Progenitor cell of endocrine pancreas (in vitro differentiated cells): ENCODE data around the gene TAGLN2. TPM values are rescaled to one million over a fixed set of nuclear protein-coding genes. Genes with fewer than 3 reads are reported as not detected.
A peak's percentile ranks its signal among the peaks of the same experiment; 100 is the strongest.

Source experiments
- DNase-seq: peaks from one replicate; pipeline ENCODE4 v3.0.0; 2021; ENCODE audit warnings: low spot score; ENCODE audit not compliant: unreplicated experiment
- H3K27ac Mint-ChIP-seq: 2 replicates; pipeline ENCODE4 v1.8.0; 2021; ENCODE audit warnings: mild to moderate bottlenecking, moderate library complexity, mixed read lengths
- H3K27me3 Mint-ChIP-seq: 2 replicates; pipeline ENCODE4 v1.8.0; 2021; ENCODE audit warnings: mixed read lengths
- H3K36me3 Mint-ChIP-seq: 2 replicates; pipeline ENCODE4 v1.8.0; 2022; ENCODE audit warnings: mixed read lengths; ENCODE audit not compliant: insufficient read depth
- H3K4me1 Mint-ChIP-seq: 2 replicates; pipeline ENCODE4 v1.8.0; 2021; ENCODE audit warnings: low read depth, mixed read lengths
- H3K4me3 Mint-ChIP-seq: 2 replicates; pipeline ENCODE4 v1.8.0; 2021; ENCODE audit warnings: low read depth, mild to moderate bottlenecking, moderate library complexity, mixed read lengths
- H3K9me3 Mint-ChIP-seq: 2 replicates; pipeline ENCODE4 v1.8.0; 2021; ENCODE audit warnings: low read depth, mixed read lengths
- total RNA-seq: library from RNA; stranded (reverse); gene quantifications from 2 replicates; pipeline ENCODE4 v1.2.1, GENCODE V29; 2021
- TF ChIP-seq, protein P1 (sequence below): fragments of 200-600 bp; sonication (generic); IDR thresholded peaks from one replicate; pipeline ENCODE4 v1.5.0; 2021; ENCODE audit warnings: antibody characterized with exemption, mild to moderate bottlenecking; ENCODE audit not compliant: unreplicated experiment

TAGLN2 gene
- total RNA-seq, 1 donor from 2014 or later: 153 TPM

DNA sequence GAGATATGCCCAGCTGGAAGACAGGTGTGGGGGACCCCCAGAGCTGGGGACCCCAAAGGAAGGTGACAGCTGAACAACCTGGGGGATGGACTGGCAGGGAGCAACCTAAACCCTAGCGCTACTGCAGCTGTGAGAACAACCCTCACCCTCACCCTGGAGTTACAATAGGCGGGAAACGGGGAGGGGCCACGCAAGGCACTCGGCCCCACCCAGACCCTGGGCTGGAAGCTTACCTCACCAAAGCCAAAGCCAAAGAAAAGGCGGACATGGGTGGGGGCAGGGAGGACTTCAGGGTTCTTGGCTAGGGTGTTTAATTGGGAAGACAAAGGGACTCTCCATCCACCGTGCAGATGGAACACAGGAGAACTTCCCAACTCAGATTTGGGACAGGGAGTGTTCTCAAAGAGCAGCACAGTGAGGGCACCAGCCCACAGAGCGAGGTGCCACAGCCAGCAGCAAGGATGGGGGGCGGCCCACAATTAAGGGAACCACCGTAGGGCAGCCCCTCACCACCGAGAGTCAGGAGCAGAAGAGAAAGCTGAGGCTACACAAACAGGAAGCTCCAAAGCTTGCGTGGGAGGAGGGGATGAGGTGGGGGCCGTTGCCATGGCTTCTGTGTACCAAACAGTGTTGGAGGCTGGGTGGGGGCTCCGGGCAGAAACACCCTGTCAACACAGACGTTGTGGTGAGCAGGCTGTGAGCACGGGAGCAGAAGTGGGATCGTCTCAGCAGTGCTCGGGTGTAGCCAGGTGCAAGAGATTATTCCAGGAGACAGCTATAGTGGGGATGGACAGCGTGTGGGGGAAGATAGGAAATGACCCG is 1.9 kb downstream of the TAGLN2 start:
- H3K4me1 Mint-ChIP-seq: peaks cover 38% of the 10 kb centered on the region
- peak overlapping the region; percentile 95 for H3K27ac Mint-ChIP-seq
- TF ChIP-seq, protein P1, sequence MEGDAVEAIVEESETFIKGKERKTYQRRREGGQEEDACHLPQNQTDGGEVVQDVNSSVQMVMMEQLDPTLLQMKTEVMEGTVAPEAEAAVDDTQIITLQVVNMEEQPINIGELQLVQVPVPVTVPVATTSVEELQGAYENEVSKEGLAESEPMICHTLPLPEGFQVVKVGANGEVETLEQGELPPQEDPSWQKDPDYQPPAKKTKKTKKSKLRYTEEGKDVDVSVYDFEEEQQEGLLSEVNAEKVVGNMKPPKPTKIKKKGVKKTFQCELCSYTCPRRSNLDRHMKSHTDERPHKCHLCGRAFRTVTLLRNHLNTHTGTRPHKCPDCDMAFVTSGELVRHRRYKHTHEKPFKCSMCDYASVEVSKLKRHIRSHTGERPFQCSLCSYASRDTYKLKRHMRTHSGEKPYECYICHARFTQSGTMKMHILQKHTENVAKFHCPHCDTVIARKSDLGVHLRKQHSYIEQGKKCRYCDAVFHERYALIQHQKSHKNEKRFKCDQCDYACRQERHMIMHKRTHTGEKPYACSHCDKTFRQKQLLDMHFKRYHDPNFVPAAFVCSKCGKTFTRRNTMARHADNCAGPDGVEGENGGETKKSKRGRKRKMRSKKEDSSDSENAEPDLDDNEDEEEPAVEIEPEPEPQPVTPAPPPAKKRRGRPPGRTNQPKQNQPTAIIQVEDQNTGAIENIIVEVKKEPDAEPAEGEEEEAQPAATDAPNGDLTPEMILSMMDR: no peak
- DNase-seq: peak; percentile 39
- H3K9me3 Mint-ChIP-seq: no peaks in the 10 kb centered on the region
- no peaks in the 10 kb centered on the region for H3K27me3 Mint-ChIP-seq
- peak overlapping the region; percentile 94 for H3K4me3 Mint-ChIP-seq
- peaks cover 18% of the 10 kb centered on the region for H3K36me3 Mint-ChIP-seq

DNA sequence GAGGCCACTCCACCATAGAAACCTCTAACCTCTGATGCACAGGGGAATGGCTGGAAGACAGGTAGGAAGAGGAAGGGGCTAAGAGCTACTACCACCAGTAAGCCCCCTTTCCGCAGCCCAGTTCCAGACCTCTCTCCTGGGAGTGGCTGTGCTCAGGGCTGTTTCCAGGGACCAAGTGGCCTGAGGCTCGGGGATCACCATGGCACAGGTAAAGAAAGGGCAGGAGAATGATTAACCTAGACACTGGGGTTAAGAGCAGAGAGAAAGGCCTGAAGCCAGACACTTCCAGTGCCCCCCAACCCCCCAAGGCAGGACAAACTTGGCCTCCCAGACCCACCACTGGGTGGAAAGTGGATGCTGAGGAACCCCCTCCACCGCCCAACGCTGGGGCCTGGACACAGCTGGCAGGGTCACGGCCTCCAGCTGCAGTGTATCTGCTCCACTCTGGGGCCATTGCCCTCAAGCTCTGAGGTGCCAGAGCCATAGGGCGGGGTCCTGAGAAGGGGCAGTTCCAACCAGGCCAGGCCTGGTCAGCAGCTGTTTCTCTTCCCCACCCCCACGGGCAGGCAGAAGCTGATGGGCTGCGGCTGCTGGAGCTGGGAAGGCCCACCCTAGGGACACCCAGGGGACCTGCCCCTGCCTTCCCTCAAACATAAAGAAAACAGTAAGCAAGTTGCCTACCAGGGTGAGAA is 2.6 kb downstream of the TAGLN2 start:
- H3K27me3 Mint-ChIP-seq: no peaks in the 10 kb centered on the region
- H3K9me3 Mint-ChIP-seq: no peaks in the 10 kb centered on the region
- H3K27ac Mint-ChIP-seq: peak overlapping the region; percentile 95
- H3K4me3 Mint-ChIP-seq: peak overlapping the region; percentile 94
- H3K4me1 Mint-ChIP-seq: peaks cover 44% of the 10 kb centered on the region
- TF ChIP-seq, protein P1: no peak
- peaks cover 25% of the 10 kb centered on the region for H3K36me3 Mint-ChIP-seq
- DNase-seq: no peak

DNA sequence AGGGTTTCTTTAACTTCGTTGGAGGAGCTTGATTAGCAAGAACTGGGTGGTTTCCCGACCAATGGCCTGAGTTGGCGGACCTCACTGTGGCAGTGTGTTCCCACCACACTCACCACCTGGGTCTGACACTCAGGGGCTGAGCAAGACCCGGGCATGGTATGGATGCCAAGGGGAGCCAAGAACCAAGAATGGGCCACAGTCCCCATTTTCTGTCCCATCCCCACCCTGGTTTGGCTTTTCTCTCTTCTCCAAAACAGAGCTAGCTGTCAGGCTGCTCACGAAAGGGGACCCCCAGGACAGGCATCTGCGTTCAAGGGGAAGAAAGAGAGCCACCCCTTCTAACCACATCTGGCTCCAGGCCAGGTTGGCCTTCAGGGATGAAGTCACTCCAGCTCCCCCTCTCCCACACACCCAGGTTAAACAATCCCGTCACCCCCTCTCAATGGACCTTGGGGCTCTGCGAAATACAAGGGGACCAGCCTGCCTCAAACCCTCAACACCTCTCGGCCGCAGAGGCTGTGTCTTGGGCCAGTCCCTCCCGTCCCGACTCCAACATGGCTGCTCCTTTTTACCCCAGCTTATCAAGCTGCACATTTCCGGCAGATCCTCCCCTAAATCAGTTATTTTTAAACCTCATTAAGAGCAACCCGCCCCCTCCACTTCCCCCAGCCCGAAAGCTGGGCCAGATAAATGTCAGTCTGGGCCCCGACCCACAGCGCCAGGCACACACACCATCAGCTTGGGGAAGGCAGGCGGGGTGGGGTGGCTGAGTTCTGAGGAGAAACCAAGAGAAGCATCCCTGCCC is 3.4 kb downstream of the TAGLN2 start:
- peaks cover 48% of the 10 kb centered on the region for H3K4me1 Mint-ChIP-seq
- TF ChIP-seq, protein P1: no peak
- H3K27me3 Mint-ChIP-seq: no peaks in the 10 kb centered on the region
- H3K4me3 Mint-ChIP-seq: peak overlapping the region; percentile 94
- peaks cover 24% of the 10 kb centered on the region for H3K36me3 Mint-ChIP-seq
- no peak for DNase-seq
- H3K9me3 Mint-ChIP-seq: no peaks in the 10 kb centered on the region
- no peak overlapping the region for H3K27ac Mint-ChIP-seq

DNA sequence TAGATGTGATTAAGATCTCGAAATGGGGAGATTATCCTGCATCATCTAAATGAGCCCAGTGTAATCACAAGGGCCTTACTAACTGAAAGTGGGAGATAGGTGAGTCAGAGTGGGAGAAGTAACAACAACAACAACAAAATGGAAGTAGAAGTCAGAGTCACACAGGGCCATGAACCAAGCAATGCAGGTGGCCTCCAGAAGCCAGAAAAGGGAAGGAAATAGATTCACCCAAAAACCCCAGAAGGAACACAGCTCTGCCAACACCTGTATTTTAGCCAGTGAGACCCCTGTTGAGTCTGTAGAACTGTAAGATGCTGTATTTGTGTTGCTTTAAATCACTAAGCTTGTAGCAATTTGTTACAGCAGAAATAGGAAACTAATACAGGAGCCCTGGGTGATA is 4.1 kb downstream of the TAGLN2 start:
- H3K4me1 Mint-ChIP-seq: peaks cover 52% of the 10 kb centered on the region
- TF ChIP-seq, protein P1: no peak
- H3K27me3 Mint-ChIP-seq: no peaks in the 10 kb centered on the region
- no peak for DNase-seq
- peaks cover 25% of the 10 kb centered on the region for H3K36me3 Mint-ChIP-seq
- H3K27ac Mint-ChIP-seq: no peak overlapping the region
- H3K9me3 Mint-ChIP-seq: no peaks in the 10 kb centered on the region
- peak overlapping the region; percentile 16 for H3K4me3 Mint-ChIP-seq

DNA sequence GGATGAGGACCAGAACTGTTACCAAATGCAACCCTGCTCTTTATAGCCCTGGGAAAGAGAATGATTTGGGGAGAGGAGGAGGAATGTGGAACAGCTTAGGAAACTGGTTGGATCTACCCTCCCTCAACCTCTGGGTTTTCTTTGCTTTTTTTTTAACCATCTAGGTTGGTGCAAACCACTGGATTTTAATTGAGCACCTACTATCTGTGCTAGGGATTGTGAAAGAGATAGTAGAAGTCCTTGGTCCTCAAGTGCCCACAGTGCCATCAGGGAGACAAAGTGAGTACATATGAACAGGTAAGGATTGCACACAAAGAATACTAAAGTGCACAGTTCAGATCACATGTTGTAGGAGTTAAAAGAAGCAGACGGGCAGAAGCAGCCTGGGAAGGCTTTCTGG is 4.7 kb downstream of the TAGLN2 start:
- TF ChIP-seq, protein P1: no peak
- no peak overlapping the region for H3K27ac Mint-ChIP-seq
- no peaks in the 10 kb centered on the region for H3K9me3 Mint-ChIP-seq
- no peak overlapping the region for H3K4me3 Mint-ChIP-seq
- peaks cover 53% of the 10 kb centered on the region for H3K4me1 Mint-ChIP-seq
- DNase-seq: no peak
- H3K27me3 Mint-ChIP-seq: no peaks in the 10 kb centered on the region
- peaks cover 26% of the 10 kb centered on the region for H3K36me3 Mint-ChIP-seq
